HG02610 (cell line): ENCODE results near the gene ANO8.

ENCODE experiments used
- ATAC-seq: cut with Tn5 transposase; IDR thresholded peaks from one replicate; pipeline ENCODE4 v1.9.1; 2021; ENCODE audit warnings: mild to moderate bottlenecking, moderate library complexity; ENCODE audit not compliant: unreplicated experiment

Gene ANO8

GRCh38 chr19:17328517-17329365 lies 5.9 kb downstream of the ANO8 start:
- no peak for ATAC-seq

- no peak for ATAC-seq
Measured at GRCh38 chr19:17327654-17328516, 6.8 kb downstream of the ANO8 start.

- no peak for ATAC-seq
Measured at GRCh38 chr19:17327068-17327653, 7.5 kb downstream of the ANO8 start.

GRCh38 chr19:17326595-17326966 lies 8.1 kb downstream of the ANO8 start:
- no peak for ATAC-seq

GRCh38 chr19:17325881-17326594 lies 8.6 kb downstream of the ANO8 start:
- ATAC-seq = no peak

- no peak for ATAC-seq
Measured at GRCh38 chr19:17325133-17325532, 9.5 kb downstream of the ANO8 start.

- no peak for ATAC-seq
Measured at GRCh38 chr19:17324357-17325114, 10.1 kb downstream of the ANO8 start.

GRCh38 chr19:17323964-17324332 lies 10.7 kb downstream of the ANO8 start:
- no peak for ATAC-seq

GRCh38 chr19:17323300-17323963 lies 11.2 kb downstream of the ANO8 start:
- ATAC-seq = no peak

GRCh38 chr19:17322854-17323253 lies 11.8 kb downstream of the ANO8 start:
- no peak for ATAC-seq

GRCh38 chr19:17321655-17322489 lies 12.8 kb downstream of the ANO8 start:
- ATAC-seq = no peak

GRCh38 chr19:17320435-17320834 lies 14.2 kb downstream of the ANO8 start:
- ATAC-seq = no peak

GRCh38 chr19:17319473-17320238 lies 15.0 kb downstream of the ANO8 start:
- no peak for ATAC-seq

GRCh38 chr19:17318966-17319365 lies 15.7 kb downstream of the ANO8 start:
- ATAC-seq = no peak

- ATAC-seq = no peak
Measured at GRCh38 chr19:17314007-17314593, 20.6 kb downstream of the ANO8 start.

GRCh38 chr19:17312189-17313113 lies 22.2 kb downstream of the ANO8 start:
- no peak for ATAC-seq
